B cell (primary cell): ENCODE data around the gene ASCL2. TPM values are rescaled to one million over a fixed set of nuclear protein-coding genes. Genes with fewer than 3 reads are reported as not detected.

Source experiments
- ATAC-seq: fragments of 200-7000 bp; cut with Tn5 transposase; one replicate; pipeline ENCODE4 v1.10.0; 2021; ENCODE audit warnings: low read depth, mild to moderate bottlenecking, moderate number of reproducible peaks, moderate library complexity
- CTCF ChIA-PET: fragments of 350-600 bp; sonication (Branson Sonifier 250); formaldehyde crosslinking; loops from one replicate; lab custom pipeline; 2021; ENCODE audit warnings: antibody characterized with exemption, inconsistent platforms; lab: Charles Lee
- POLR2A ChIA-PET: fragments of 350-600 bp; sonication (Branson Sonifier 250); formaldehyde crosslinking; loops from one replicate; lab custom pipeline; 2021; ENCODE audit warnings: antibody characterized with exemption; lab: Charles Lee
- DNase-seq: peaks from one replicate; pipeline ENCODE4 v3.0.0; 2013
- H2AFZ ChIP-seq: 2 replicates; pipeline ENCODE4 v1.6.1; 2012; ENCODE audit warnings: mild to moderate bottlenecking, low read depth, low read length; ENCODE audit not compliant: insufficient read depth, poor library complexity, severe bottlenecking
- H3K27ac ChIP-seq, 2 donors: 1 replicate in 1 of 2; 2 replicates in 1 of 2; pipeline ENCODE4 v1.5.1; 2012 to 2013; ENCODE audit warnings: low read length in 2 of 2, mild to moderate bottlenecking in 2 of 2, moderate library complexity in 1 of 2
- H3K27me3 ChIP-seq, 4 experiments: fragments of 200-600 bp in 1 of 4; sonication (generic) in 1 of 4; replicated peaks in 1 of 4; 1 replicate in 2 of 4; 2 replicates in 2 of 4; pipeline versions ENCODE4 v1.6.1 to v1.7.0; 2013 to 2016; ENCODE audit warnings: low read length in 3 of 4, mild to moderate bottlenecking in 2 of 4, mixed read lengths in 1 of 4, moderate library complexity in 1 of 4; ENCODE audit not compliant: insufficient read depth in 4 of 4, control insufficient read depth in 3 of 4; ENCODE audit errors: control extremely low read depth in 1 of 4
- H3K36me3 ChIP-seq, 2 experiments: replicated peaks in 1 of 2; 1 replicate in 1 of 2; 2 replicates in 1 of 2; pipeline versions ENCODE4 v1.6.1 to v1.7.1; 2013; ENCODE audit warnings: low read length in 1 of 2; ENCODE audit not compliant: insufficient read depth in 2 of 2, control insufficient read depth in 1 of 2; ENCODE audit errors: control extremely low read depth in 1 of 2, extremely low read depth in 1 of 2
- H3K4me1 ChIP-seq, 2 donors: fragments of 200-600 bp in 1 of 2; sonication (generic) in 1 of 2; 1 replicate in 1 of 2; 2 replicates in 1 of 2; pipeline versions ENCODE4 v1.5.1 to v1.6.1; 2013 to 2017; ENCODE audit warnings: low read length in 2 of 2; ENCODE audit not compliant: control insufficient read depth in 2 of 2, insufficient read depth in 2 of 2
- H3K4me2 ChIP-seq: replicated peaks from 2 replicates; pipeline ENCODE3; 2012; ENCODE audit warnings: mild to moderate bottlenecking, low read depth, low read length; ENCODE audit not compliant: poor library complexity, severe bottlenecking
- H3K4me3 ChIP-seq, 5 experiments: fragments of 200-600 bp in 1 of 5; sonication (generic) in 1 of 5; 1 replicate in 3 of 5; 2 replicates in 2 of 5; pipeline versions ENCODE4 v1.5.1 to v1.7.0; 2011 to 2016; ENCODE audit warnings: low read length in 4 of 5, mild to moderate bottlenecking in 4 of 5, low read depth in 2 of 5, control low read depth in 1 of 5, moderate library complexity in 1 of 5; ENCODE audit not compliant: insufficient read depth in 1 of 5; ENCODE audit errors: control extremely low read depth in 1 of 5, extremely low read depth in 1 of 5
- H3K79me2 ChIP-seq: fragments of 200-600 bp; sonication (generic); one replicate; pipeline ENCODE4 v1.6.0; 2016; ENCODE audit warnings: low read length; ENCODE audit not compliant: control insufficient read depth, insufficient read depth
- H3K9ac ChIP-seq: fragments of 200-600 bp; sonication (generic); 2 replicates; pipeline ENCODE4 v1.6.1; 2017; ENCODE audit warnings: mild to moderate bottlenecking, low read length, moderate library complexity
- H3K9me3 ChIP-seq, 3 donors: one replicate each; pipeline versions ENCODE4 v1.6.1 to v1.7.1; 2013; ENCODE audit warnings: low read length in 2 of 3; ENCODE audit not compliant: control insufficient read depth in 2 of 3, insufficient read depth in 1 of 3; ENCODE audit errors: control extremely low read depth in 1 of 3
- H4K20me1 ChIP-seq: 2 replicates; pipeline ENCODE4 v1.6.0; 2012; ENCODE audit warnings: mild to moderate bottlenecking, low read length; ENCODE audit not compliant: insufficient read depth, control insufficient read depth, poor library complexity, severe bottlenecking
- H3K27ac Mint-ChIP-seq: one replicate; pipeline ENCODE4 v1.8.0; 2021; ENCODE audit warnings: mixed read lengths
- H3K27me3 Mint-ChIP-seq: one replicate; pipeline ENCODE4 v1.8.0; 2021; ENCODE audit warnings: mixed read lengths
- H3K4me1 Mint-ChIP-seq: one replicate; pipeline ENCODE4 v1.8.0; 2021; ENCODE audit warnings: mixed read lengths
- H3K4me3 Mint-ChIP-seq: one replicate; pipeline ENCODE4 v1.8.0; 2021; ENCODE audit warnings: mixed read lengths
- H3K9me3 Mint-ChIP-seq: one replicate; pipeline ENCODE4 v1.8.0; 2022; ENCODE audit warnings: mixed read lengths; ENCODE audit not compliant: insufficient read depth
- CTCF ChIP-seq: fragments of 200-600 bp; IDR thresholded peaks from one replicate; pipeline ENCODE4 v1.8.0; 2022; ENCODE audit warnings: antibody characterized with exemption, mild to moderate bottlenecking
- EZH2 ChIP-seq: IDR thresholded peaks from 2 replicates; pipeline ENCODE4 v1.6.1; 2012; ENCODE audit warnings: borderline replicate concordance, low read depth, mild to moderate bottlenecking, moderate library complexity, low read length; ENCODE audit not compliant: insufficient read depth, poor library complexity, severe bottlenecking
- WGBS: methylation state at CpG from one replicate; pipeline ENCODE4 v1.1.5; 2013; ENCODE audit warnings: missing lambda C conversion rate; ENCODE audit not compliant: insufficient coverage; 5-methylcytosine and 5-hydroxymethylcytosine counted together
- intact Hi-C: fragments of 100-400 bp; cut with micrococcal nuclease; formaldehyde crosslinking; loops from one replicate; pipeline ENCODE4 v1.10.0; 2022
- polyA plus RNA-seq: library from polyadenylated mRNA; depleted of rRNA; stranded (reverse); fragments of >200 nt; gene quantifications from 2 replicates; pipeline ENCODE4 v1.2.3, GENCODE V29; 2012
- total RNA-seq, 2 donors: library from RNA; stranded (reverse); fragments of 120-200 nt in 1 of 2; gene quantifications; 1 replicate in 1 of 2; 2 replicates in 1 of 2; pipeline versions ENCODE4 v1.2.3 to v1.2.4, GENCODE V29; 2013 to 2022

ASCL2 gene
- total and polyA plus RNA-seq, 2 donors (not counting 1 experiment from before 2014, with no cell fraction given), result 2.1 to 2.2 TPM

GRCh38 chr11:2221024-2221423, 49.4 kb downstream of the ASCL2 start:
- Histone ChIP-seq H3K4me3 (no peak overlapping the region), H3K36me3 (no peaks in the 10 kb centered on the region), H3K4me1 (peaks cover 6% of the 10 kb centered on the region in 2 donors), H3K79me2 (no peaks in the 10 kb centered on the region), H3K9ac (no peak overlapping the region), H4K20me1 (no peaks in the 10 kb centered on the region), H3K27ac (no peak overlapping the region), H3K4me2 (no peak overlapping the region), H3K9me3 (peaks cover 2 to 15% (median 5%) of the 10 kb centered on the region in 3 donors), H2AFZ (no peak overlapping the region), H3K27me3 (peaks cover 0 to 14% (median 8%) of the 10 kb centered on the region in 4 experiments)
- ChIA-PET CTCF (no interaction called here), POLR2A (no interaction called here)
- intact Hi-C loops, result no loop called here
- Mint-ChIP-seq H3K4me3 (no peak overlapping the region), H3K4me1 (peaks cover 12% of the 10 kb centered on the region), H3K27me3 (peaks cover 34% of the 10 kb centered on the region), H3K27ac (no peak overlapping the region), H3K9me3 (peaks cover 6% of the 10 kb centered on the region)
- no peak for TF ChIP-seq EZH2
- TF ChIP-seq CTCF, result no peak
- no CpG with 5 or more reads among the region's 1 CpG for WGBS
- DNase-seq, result no peak
- ATAC-seq, result no peak

GRCh38 chr11:2220173-2220771, 50.1 kb downstream of the ASCL2 start:
- no peak for TF ChIP-seq CTCF
- no peak for TF ChIP-seq EZH2
- Histone ChIP-seq H3K27ac (no peak overlapping the region), H3K4me3 (no peak overlapping the region), H3K36me3 (no peaks in the 10 kb centered on the region), H2AFZ (peak overlapping the region; percentile 30), H3K4me1 (peaks cover 6% of the 10 kb centered on the region in 2 donors), H3K4me2 (no peak overlapping the region), H4K20me1 (no peaks in the 10 kb centered on the region), H3K9ac (no peak overlapping the region), H3K9me3 (peaks cover 2 to 15% (median 5%) of the 10 kb centered on the region in 3 donors), H3K79me2 (no peaks in the 10 kb centered on the region), H3K27me3 (peaks cover 0 to 14% (median 8%) of the 10 kb centered on the region in 4 experiments)
- H3K4me1 Mint-ChIP-seq, result peaks cover 12% of the 10 kb centered on the region
- peaks cover 6% of the 10 kb centered on the region for H3K9me3 Mint-ChIP-seq
- 55% methylated on average over 3 of the region's 3 CpGs for WGBS
- intact Hi-C loops, result no loop called here
- peaks cover 29% of the 10 kb centered on the region for H3K27me3 Mint-ChIP-seq
- DNase-seq, result no peak
- peak overlapping the region; percentile 8 for H3K27ac Mint-ChIP-seq
- no peak for ATAC-seq
- CTCF ChIA-PET, result no interaction called here
- no peak overlapping the region for H3K4me3 Mint-ChIP-seq
- POLR2A ChIA-PET, result no interaction called here
